MM.1S (cell line): ENCODE results near the gene DNAJC21.

Experiments
- CTCF ChIP-seq: fragments of 300-600 bp; sonication (generic); IDR thresholded peaks from 2 replicates; pipeline ENCODE4 v1.5.1; 2016; ENCODE audit warnings: antibody characterized with exemption, low read length, mixed read lengths
- EZH2 ChIP-seq: fragments of 300-600 bp; sonication (generic); optimal IDR thresholded peaks from 2 replicates; pipeline ENCODE3; 2017; ENCODE audit warnings: low read depth, mild to moderate bottlenecking, antibody characterized with exemption, low read length, mixed read lengths
- EZH2phosphoT487 ChIP-seq: fragments of 300-600 bp; sonication (generic); IDR thresholded peaks from 2 replicates; pipeline ENCODE4 v1.6.1; 2018; ENCODE audit warnings: antibody characterized with exemption, low read length

- TF ChIP-seq CTCF: no peak
- TF ChIP-seq EZH2phosphoT487: no peak
- no peak for TF ChIP-seq EZH2
Measured at GRCh38 chr5:34924462-34924765, 4.9 kb upstream of the DNAJC21 start.
